HepG2 (cell line): ENCODE measurements around the gene CELSR3. TPM values are rescaled to one million over a fixed set of nuclear protein-coding genes. Genes with fewer than 3 reads are reported as not detected.

Experiments
- ATF4 ChIP-seq, 2 experiments: fragments of 450-650 bp in 1 of 2; sonication (generic) in 1 of 2; formaldehyde crosslinking; IDR thresholded peaks; 2 replicates each; pipeline versions ENCODE4 v1.5.0 to v1.8.0; 2020 to 2022; ENCODE audit warnings: mild to moderate bottlenecking in 1 of 2, missing genetic modification reagents in 1 of 2
- DR1 ChIP-seq: sonication (generic); formaldehyde crosslinking; IDR thresholded peaks from 2 replicates; pipeline ENCODE4 v1.8.0; 2021; ENCODE audit warnings: mild to moderate bottlenecking, missing genetic modification reagents, inconsistent platforms
- FOSL2 ChIP-seq: sonication (generic); formaldehyde crosslinking; IDR thresholded peaks from 2 replicates; pipeline ENCODE4 v1.4.0; 2020; ENCODE audit warnings: missing genetic modification reagents
- HDAC1 ChIP-seq: sonication (generic); formaldehyde crosslinking; IDR thresholded peaks from 2 replicates; pipeline ENCODE4 v1.5.1; 2020; ENCODE audit warnings: mild to moderate bottlenecking, missing genetic modification reagents
- HMGA1 ChIP-seq: sonication (generic); formaldehyde crosslinking; conservative IDR thresholded peaks from 2 replicates; pipeline ENCODE4 v1.4.0; 2020; ENCODE audit warnings: missing genetic modification reagents
- JUN ChIP-seq: sonication (generic); formaldehyde crosslinking; IDR thresholded peaks from 2 replicates; pipeline ENCODE4 v1.4.0; 2020; ENCODE audit warnings: mild to moderate bottlenecking, missing genetic modification reagents
- PRDM15 ChIP-seq: sonication (generic); formaldehyde crosslinking; IDR thresholded peaks from 2 replicates; pipeline ENCODE4 v1.4.0; 2020; ENCODE audit warnings: missing genetic modification reagents
- RERE ChIP-seq: IDR thresholded peaks from 2 replicates; pipeline ENCODE4 v1.6.1; 2016; ENCODE audit warnings: low read depth, missing genetic modification reagents, missing compliant biosample characterization
- RXRA ChIP-seq: sonication (generic); formaldehyde crosslinking; IDR thresholded peaks from 2 replicates; pipeline ENCODE4 v1.5.1; 2020; ENCODE audit warnings: missing genetic modification reagents
- TFDP2 ChIP-seq: sonication (generic); formaldehyde crosslinking; IDR thresholded peaks from 2 replicates; pipeline ENCODE4 v1.4.0; 2020; ENCODE audit warnings: missing genetic modification reagents
- TRAFD1 ChIP-seq: sonication (generic); formaldehyde crosslinking; IDR thresholded peaks from 2 replicates; pipeline ENCODE4 v1.5.1; 2020; ENCODE audit warnings: missing genetic modification reagents, mild to moderate bottlenecking, borderline replicate concordance
- ZFP36 ChIP-seq: fragments of 150-350 bp; IDR thresholded peaks from 2 replicates; pipeline ENCODE4 v1.6.1; 2018; ENCODE audit warnings: borderline replicate concordance, low read length, low read depth; ENCODE audit not compliant: partially characterized antibody
- ZFX ChIP-seq: sonication (generic); formaldehyde crosslinking; IDR thresholded peaks from 2 replicates; pipeline ENCODE4 v1.4.0; 2020; ENCODE audit warnings: mild to moderate bottlenecking, low read depth, missing genetic modification reagents, moderate library complexity
- ZNF235 ChIP-seq: sonication (generic); formaldehyde crosslinking; IDR thresholded peaks from 2 replicates; pipeline ENCODE4 v1.8.1; 2023; ENCODE audit warnings: mild to moderate bottlenecking, missing genetic modification reagents, borderline replicate concordance
- ZNF260 ChIP-seq: sonication (generic); formaldehyde crosslinking; IDR thresholded peaks from 2 replicates; pipeline ENCODE4 v1.4.0; 2020; ENCODE audit warnings: missing genetic modification reagents, low read depth, mild to moderate bottlenecking, borderline replicate concordance
- polyA plus RNA-seq, 8 experiments: library from polyadenylated mRNA; depleted of rRNA in 3 of 8; stranded (reverse) in 7 of 8; unstranded in 1 of 8; fragments of >200 nt; fragmentation: Illumina TruSeq in 4 of 8; extraction: Trizol in 4 of 8; gene quantifications; 2 replicates each; pipeline versions ENCODE4 v1.2.1 to v1.2.3, GENCODE V29; 2011 to 2016; ENCODE audit warnings: low read depth in 4 of 8, missing spikeins in 1 of 8, mixed read lengths in 1 of 8; ENCODE audit not compliant: insufficient read depth in 1 of 8
- total RNA-seq, 5 experiments: library from RNA; depleted of rRNA; stranded (reverse); fragments of >200 nt; fragmentation: Illumina TruSeq; extraction: Trizol; gene quantifications; 2 replicates each; pipeline ENCODE4 v1.2.3, GENCODE V29; 2016; ENCODE audit warnings: low read depth in 1 of 5

The CELSR3 gene
- total and polyA plus RNA-seq, 2 of the 13 experiments (the other 11 are each of a cell fraction or from before 2014, with no cell fraction given) = 5.4 to 6.7 TPM

GRCh38 chr3:48635222-48636021, 27.3 kb downstream of the CELSR3 start, which contains the start of gene SLC26A6 (continued):
- TF ChIP-seq RERE (CRISPR knock-in tag) (no peak), FOSL2 (CRISPR knock-in tag) (no peak; the same call in none of the 2 replicates), TFDP2 (CRISPR knock-in tag) (peak; percentile 76), RXRA (CRISPR knock-in tag) (no peak), DR1 (CRISPR knock-in tag) (peak; percentile 77), JUN (CRISPR knock-in tag) (no peak), HDAC1 (CRISPR knock-in tag) (peak; percentile 88), ZNF235 (no peak), HMGA1 (CRISPR knock-in tag) (no peak), TRAFD1 (no peak; the same call in 1 of the 2 replicates), PRDM15 (CRISPR knock-in tag) (peak; percentile 90), ZFP36 (no peak), ZNF260 (CRISPR knock-in tag) (no peak), ATF4 (CRISPR knock-in tag; IDR thresholded peaks at IDR 0.05) (peak in 1 of 2 experiments; percentile 67; a peak in 2 of 4 replicates), ZFX (CRISPR knock-in tag) (peak; percentile 92)
